OCI-LY3 (cell line): ENCODE measurements around the gene ITPKA.

Experiments used
- H2AFZ ChIP-seq: fragments of 200-600, 300-600 bp; shearing (Covaris generic); 2 replicates; pipeline ENCODE4 v1.6.0; 2014; ENCODE audit warnings: antibody characterized with exemption, low read depth, low read length
- H3K27ac ChIP-seq: fragments of 200-600, 300-600 bp; sonication (generic); 2 replicates; pipeline ENCODE4 v1.5.1; 2014; ENCODE audit warnings: mild to moderate bottlenecking, low read length, moderate library complexity, mixed read lengths
- H3K27me3 ChIP-seq: fragments of 200-600, 300-600 bp; sonication (generic); 2 replicates; pipeline ENCODE4 v1.6.1; 2014; ENCODE audit warnings: low read depth, low read length, mixed read lengths
- H3K36me3 ChIP-seq: fragments of 200-600, 300-600 bp; sonication (generic); replicated peaks from 2 replicates; pipeline ENCODE3; 2014; ENCODE audit warnings: low read depth, low read length, mixed read lengths
- H3K4me1 ChIP-seq: fragments of 300-600, 200-600 bp; sonication (generic); 2 replicates; pipeline ENCODE4 v1.6.1; 2014; ENCODE audit warnings: low read length, mixed read lengths
- H3K4me2 ChIP-seq: fragments of 200-600, 300-600 bp; sonication (generic); 2 replicates; pipeline ENCODE4 v1.6.1; 2014; ENCODE audit warnings: low read length, mixed read lengths
- H3K4me3 ChIP-seq: fragments of 300-600, 200-600 bp; sonication (generic); 2 replicates; pipeline ENCODE4 v1.5.1; 2014; ENCODE audit warnings: antibody characterized with exemption, mild to moderate bottlenecking, low read length, moderate library complexity
- H3K79me2 ChIP-seq: fragments of 300-600, 200-600 bp; shearing (Covaris generic); 2 replicates; pipeline ENCODE4 v1.6.1; 2014; ENCODE audit warnings: mild to moderate bottlenecking, low read length, mixed read lengths
- H3K9ac ChIP-seq: fragments of 300-600, 200-600 bp; shearing (Covaris generic); 2 replicates; pipeline ENCODE4 v1.6.0; 2014; ENCODE audit warnings: mild to moderate bottlenecking, low read length, moderate library complexity
- H3K9me3 ChIP-seq: fragments of 200-600, 300-600 bp; shearing (Covaris generic); 2 replicates; pipeline ENCODE4 v1.6.1; 2014; ENCODE audit warnings: low read length, mixed read lengths; ENCODE audit not compliant: insufficient read depth
- H4K20me1 ChIP-seq: fragments of 200-600, 300-600 bp; sonication (generic); 2 replicates; pipeline ENCODE4 v1.6.1; 2016; ENCODE audit warnings: low read length, mixed read lengths; ENCODE audit not compliant: insufficient read depth
- EZH2phosphoT487 ChIP-seq: fragments of 200-600 bp; shearing (Covaris generic); IDR thresholded peaks from 2 replicates; pipeline ENCODE4 v1.6.1; 2018; ENCODE audit warnings: antibody characterized with exemption, mixed run types, low read depth
- TF ChIP-seq, protein P1 (sequence below): fragments of 200-600, 300-600 bp; sonication (generic); IDR thresholded peaks from 2 replicates; pipeline ENCODE4 v1.5.1; 2014; ENCODE audit warnings: antibody characterized with exemption, low read length, low read depth

Gene ITPKA

DNA sequence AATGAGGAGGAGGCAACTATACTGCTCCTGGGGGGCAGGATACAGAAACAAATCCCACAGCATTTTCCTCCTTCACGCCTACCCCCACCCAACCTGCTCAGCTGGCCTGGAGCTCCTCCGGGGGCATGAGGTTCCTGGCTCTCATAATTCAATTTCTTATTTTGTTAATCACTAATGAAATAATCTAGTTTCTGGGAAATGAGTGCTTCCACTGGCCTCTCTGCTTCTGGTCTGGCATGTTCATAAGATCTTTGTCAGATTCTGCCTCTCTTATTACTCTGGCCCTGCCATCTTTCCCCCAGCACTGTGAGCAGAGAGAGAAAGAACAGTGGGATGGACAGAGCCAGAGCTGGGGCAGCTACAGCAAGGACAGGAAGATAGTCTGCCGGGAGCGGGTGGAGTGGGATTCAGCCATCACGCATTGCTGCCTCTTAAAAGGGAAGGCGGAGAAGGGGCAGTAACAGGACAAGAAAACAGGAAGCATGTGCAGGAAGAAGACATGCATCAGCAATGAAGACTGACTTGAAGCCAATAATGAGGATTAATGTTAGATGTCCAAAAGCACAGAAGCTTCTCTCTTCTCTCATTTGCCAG, 36.8 kb downstream of the ITPKA start:
- Histone ChIP-seq H3K4me3 (no peak overlapping the region), H4K20me1 (no peaks in the 10 kb centered on the region), H2AFZ (no peak overlapping the region), H3K9ac (no peak overlapping the region), H3K4me1 (no peaks in the 10 kb centered on the region), H3K36me3 (peaks cover 38% of the 10 kb centered on the region), H3K27ac (no peak overlapping the region), H3K9me3 (no peaks in the 10 kb centered on the region), H3K79me2 (no peaks in the 10 kb centered on the region), H3K27me3 (no peaks in the 10 kb centered on the region), H3K4me2 (no peak overlapping the region)
- TF ChIP-seq, protein P1, sequence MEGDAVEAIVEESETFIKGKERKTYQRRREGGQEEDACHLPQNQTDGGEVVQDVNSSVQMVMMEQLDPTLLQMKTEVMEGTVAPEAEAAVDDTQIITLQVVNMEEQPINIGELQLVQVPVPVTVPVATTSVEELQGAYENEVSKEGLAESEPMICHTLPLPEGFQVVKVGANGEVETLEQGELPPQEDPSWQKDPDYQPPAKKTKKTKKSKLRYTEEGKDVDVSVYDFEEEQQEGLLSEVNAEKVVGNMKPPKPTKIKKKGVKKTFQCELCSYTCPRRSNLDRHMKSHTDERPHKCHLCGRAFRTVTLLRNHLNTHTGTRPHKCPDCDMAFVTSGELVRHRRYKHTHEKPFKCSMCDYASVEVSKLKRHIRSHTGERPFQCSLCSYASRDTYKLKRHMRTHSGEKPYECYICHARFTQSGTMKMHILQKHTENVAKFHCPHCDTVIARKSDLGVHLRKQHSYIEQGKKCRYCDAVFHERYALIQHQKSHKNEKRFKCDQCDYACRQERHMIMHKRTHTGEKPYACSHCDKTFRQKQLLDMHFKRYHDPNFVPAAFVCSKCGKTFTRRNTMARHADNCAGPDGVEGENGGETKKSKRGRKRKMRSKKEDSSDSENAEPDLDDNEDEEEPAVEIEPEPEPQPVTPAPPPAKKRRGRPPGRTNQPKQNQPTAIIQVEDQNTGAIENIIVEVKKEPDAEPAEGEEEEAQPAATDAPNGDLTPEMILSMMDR = no peak
- no peak for TF ChIP-seq EZH2phosphoT487

DNA sequence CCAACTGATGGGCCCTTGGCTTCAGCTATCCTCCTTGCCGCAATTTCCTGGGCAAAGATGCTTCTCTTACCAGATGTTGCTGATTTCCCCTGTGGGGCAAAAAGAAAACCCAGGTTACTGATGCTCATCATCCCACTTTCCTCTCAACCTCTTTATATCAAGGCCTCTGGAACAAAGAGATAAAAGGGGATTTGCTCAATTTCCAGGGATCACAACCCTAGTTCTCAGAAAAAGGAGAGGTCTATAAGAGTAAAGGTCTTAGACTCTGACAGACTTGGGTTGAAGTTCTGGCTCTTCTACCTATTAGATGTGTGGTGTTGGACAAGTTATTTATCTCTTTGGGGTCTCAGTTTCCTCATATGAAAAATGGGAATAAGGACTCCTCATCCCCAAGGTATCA, 41.9 kb downstream of the ITPKA start:
- Histone ChIP-seq H3K27ac (no peak overlapping the region), H4K20me1 (no peaks in the 10 kb centered on the region), H3K9ac (no peak overlapping the region), H3K79me2 (no peaks in the 10 kb centered on the region), H3K9me3 (no peaks in the 10 kb centered on the region), H3K4me3 (no peak overlapping the region), H2AFZ (no peak overlapping the region), H3K4me1 (no peaks in the 10 kb centered on the region), H3K36me3 (peaks cover 19% of the 10 kb centered on the region), H3K27me3 (no peaks in the 10 kb centered on the region), H3K4me2 (no peak overlapping the region)
- no peak for TF ChIP-seq EZH2phosphoT487
- TF ChIP-seq, protein P1 = no peak

DNA sequence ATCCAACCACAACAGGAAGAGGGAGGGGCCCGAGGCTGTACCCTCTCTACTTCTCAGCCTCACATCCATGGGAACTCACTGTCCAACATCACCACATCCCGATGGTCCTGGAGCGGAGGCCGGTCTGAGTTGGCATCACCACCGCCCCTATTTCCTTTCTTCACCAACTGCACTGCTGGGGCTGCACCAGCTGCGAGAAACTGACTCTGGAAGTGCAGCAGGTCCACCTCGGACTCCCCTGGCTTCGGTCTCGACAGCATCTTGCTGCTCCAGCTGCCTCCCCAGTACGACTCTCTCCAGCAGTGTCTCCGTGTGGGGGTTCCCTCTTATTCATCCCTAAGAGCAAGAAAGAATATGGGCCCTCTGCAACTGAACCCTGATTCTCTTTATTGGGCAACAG, 43.2 kb downstream of the ITPKA start:
- no peaks in the 10 kb centered on the region for H4K20me1 ChIP-seq
- no peak overlapping the region for H2AFZ ChIP-seq
- no peak overlapping the region for H3K4me3 ChIP-seq
- H3K4me2 ChIP-seq = no peak overlapping the region
- peaks cover 16% of the 10 kb centered on the region for H3K36me3 ChIP-seq
- TF ChIP-seq, protein P1 = no peak
- no peak for TF ChIP-seq EZH2phosphoT487
- no peaks in the 10 kb centered on the region for H3K79me2 ChIP-seq
- H3K27ac ChIP-seq = no peak overlapping the region
- H3K9ac ChIP-seq = no peak overlapping the region
- no peaks in the 10 kb centered on the region for H3K9me3 ChIP-seq
- H3K4me1 ChIP-seq = no peaks in the 10 kb centered on the region
- no peaks in the 10 kb centered on the region for H3K27me3 ChIP-seq

DNA sequence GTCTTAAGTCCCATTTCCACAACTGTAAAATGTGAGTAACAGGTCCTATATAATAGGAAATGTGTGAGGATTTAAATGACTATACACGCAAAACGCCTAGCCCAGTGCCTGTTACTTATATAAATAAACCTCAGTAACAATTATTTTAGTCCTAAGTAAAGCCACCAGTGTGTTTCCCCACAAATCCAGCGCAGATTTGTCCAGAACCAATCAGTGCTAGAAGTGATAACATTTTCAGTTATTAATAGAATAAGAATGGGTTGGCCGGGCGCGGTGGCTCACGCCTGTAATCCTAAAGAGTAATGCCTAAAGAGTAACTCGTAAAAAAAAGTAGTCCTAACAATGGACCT, 49.8 kb downstream of the ITPKA start:
- H3K9ac ChIP-seq = peak overlapping the region; percentile 73
- peak overlapping the region; percentile 65 for H3K4me2 ChIP-seq
- peak overlapping the region; percentile 40 for H2AFZ ChIP-seq
- peaks cover 9% of the 10 kb centered on the region; the same call in 1 of the 2 replicates for H3K4me1 ChIP-seq
- no peak overlapping the region for H3K27ac ChIP-seq
- H3K9me3 ChIP-seq = no peaks in the 10 kb centered on the region
- no peaks in the 10 kb centered on the region for H3K27me3 ChIP-seq
- H3K4me3 ChIP-seq = peak overlapping the region; percentile 91
- H4K20me1 ChIP-seq = no peaks in the 10 kb centered on the region
- H3K79me2 ChIP-seq = peaks cover 17% of the 10 kb centered on the region
- H3K36me3 ChIP-seq = no peaks in the 10 kb centered on the region
- TF ChIP-seq, protein P1 = no peak
